MV-4-11 (cell line): ENCODE results near the gene RTP3.
"Not testable (repeated sequence)": the region's sequence is repeated elsewhere in the genome, so short reads cannot be mapped to it uniquely, and the experiment has no call there.

Experiments
- DNase-seq: peaks from one replicate; lab custom pipeline; 2025; lab: John Stamatoyannopoulos, UW

Gene RTP3

GRCh38 chr3:46546896-46547440 is 49.2 kb downstream of the RTP3 start:
- no peak for DNase-seq

DNA sequence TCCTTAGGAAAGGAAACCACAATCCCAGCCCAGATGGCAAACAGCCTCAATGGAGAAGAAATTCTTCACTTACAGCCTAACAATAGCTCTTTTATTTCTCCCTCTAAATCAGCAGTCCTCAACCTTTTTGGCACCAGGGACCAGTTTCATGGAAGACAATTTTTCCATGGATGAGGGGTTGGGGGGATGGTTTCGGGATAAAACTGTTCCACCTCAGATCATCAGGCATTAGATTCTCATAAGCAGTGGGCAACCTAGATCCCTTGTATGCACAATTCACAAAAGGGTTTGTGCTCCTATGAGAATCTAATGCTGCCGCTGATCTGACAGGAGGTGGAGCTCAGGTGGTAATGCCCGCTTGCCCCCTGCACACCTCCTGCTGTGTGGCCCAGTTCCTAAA is 50.8 kb downstream of the RTP3 start:
- DNase-seq = not testable (repeated sequence)

DNA sequence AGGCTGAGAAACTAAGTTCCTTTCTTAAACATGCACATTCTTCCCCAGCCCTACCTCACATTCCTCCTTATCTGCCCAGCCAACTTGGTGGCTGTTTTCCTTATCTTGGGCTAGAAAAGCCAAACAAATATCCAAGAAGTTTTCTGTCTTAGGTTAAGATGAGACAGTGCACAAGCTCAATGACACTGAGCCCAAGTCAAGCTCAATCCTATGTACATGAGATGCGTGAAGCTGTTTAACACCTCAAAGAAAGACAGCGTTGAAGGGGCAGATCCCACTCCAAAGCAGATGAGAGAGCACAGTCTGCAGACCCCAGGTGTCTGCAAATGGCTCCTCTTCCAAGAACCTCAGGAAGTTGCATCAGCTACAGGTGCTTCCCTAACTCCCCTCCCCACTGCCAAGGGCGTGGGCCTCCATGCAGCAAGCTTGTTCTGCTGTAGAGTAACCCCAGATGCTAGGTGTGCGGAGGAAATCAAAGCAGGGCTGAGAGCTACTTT is 51.7 kb downstream of the RTP3 start:
- DNase-seq = no peak

- no peak for DNase-seq
These were observed 52.2 kb downstream of the RTP3 start for GRCh38 chr3:46549989-46550388.
